Measurements from ENCODE around the gene PARD6G. TPM values are rescaled to one million over a fixed set of nuclear protein-coding genes. Genes with fewer than 3 reads are reported as not detected.

The PARD6G gene
- total and polyA plus RNA-seq, 8 donors, result 0.42 to 2.2 (median 1.2) TPM

- Histone ChIP-seq H3K27me3 (no peaks in the 10 kb centered on the region), H3K4me3 (no peak overlapping the region), H3K9me3 (no peaks in the 10 kb centered on the region), H3K27ac (no peak overlapping the region), H3K36me3 (no peaks in the 10 kb centered on the region), H3K4me1 (no peaks in the 10 kb centered on the region)
- no peak for TF ChIP-seq CTCF (IDR thresholded peaks at IDR 0.05)
- intact Hi-C loops (cut with DNase I), result no loop called here
- 79 to 81% methylated on average over 7 of the region's 7 CpGs for WGBS, 2 donors
- ATAC-seq, result no peak
- DNase-seq, result no peak
- no peak for FAIRE-seq
These were observed 85.4 kb downstream of the PARD6G start for GRCh38 chr18:80161781-80162417.

- WGBS, 2 donors, result 44 to 52% methylated on average over 109 of the region's 109 CpGs
- DNase-seq, result peak in 2 of 6 donors; percentile 63 to 73
- TF ChIP-seq CTCF (IDR thresholded peaks at IDR 0.05), result peak in 2 of 4 donors; percentile 19 to 45
- H3K27ac ChIP-seq, result no peak overlapping the region
- H3K9me3 ChIP-seq, result no peaks in the 10 kb centered on the region
- peak overlapping the region in 1 of 4 donors; percentile 2 for H3K4me3 ChIP-seq
- no peak for FAIRE-seq
- no peaks in the 10 kb centered on the region for H3K36me3 ChIP-seq
- intact Hi-C loops (cut with DNase I), result loop anchor here in 1 of 3 donors (10.0 kb wide), 1 partner anchor 225 kb away; no protein-coding TSS in a partner anchor
- H3K4me1 ChIP-seq, result no peaks in the 10 kb centered on the region
- ATAC-seq, result peak; percentile 51 to 92 (median 68)
- no peaks in the 10 kb centered on the region for H3K27me3 ChIP-seq
These were observed 87.3 kb downstream of the PARD6G start for GRCh38 chr18:80159713-80160636.

GRCh38 chr18:80158365-80158764 is 88.9 kb downstream of the PARD6G start:
- Histone ChIP-seq H3K27me3 (no peaks in the 10 kb centered on the region), H3K27ac (no peak overlapping the region), H3K36me3 (no peaks in the 10 kb centered on the region), H3K4me1 (no peaks in the 10 kb centered on the region), H3K9me3 (no peaks in the 10 kb centered on the region), H3K4me3 (no peak overlapping the region)
- ATAC-seq (no peak), FAIRE-seq (no peak), DNase-seq (no peak)
- intact Hi-C loops (cut with DNase I), result loop anchor here in 1 of 3 donors (10.0 kb wide), 1 partner anchor 224 kb away; no protein-coding TSS in a partner anchor
- 61 to 65% methylated on average over 5 of the region's 5 CpGs for WGBS, 2 donors
- TF ChIP-seq CTCF (IDR thresholded peaks at IDR 0.05), result no peak

DNA sequence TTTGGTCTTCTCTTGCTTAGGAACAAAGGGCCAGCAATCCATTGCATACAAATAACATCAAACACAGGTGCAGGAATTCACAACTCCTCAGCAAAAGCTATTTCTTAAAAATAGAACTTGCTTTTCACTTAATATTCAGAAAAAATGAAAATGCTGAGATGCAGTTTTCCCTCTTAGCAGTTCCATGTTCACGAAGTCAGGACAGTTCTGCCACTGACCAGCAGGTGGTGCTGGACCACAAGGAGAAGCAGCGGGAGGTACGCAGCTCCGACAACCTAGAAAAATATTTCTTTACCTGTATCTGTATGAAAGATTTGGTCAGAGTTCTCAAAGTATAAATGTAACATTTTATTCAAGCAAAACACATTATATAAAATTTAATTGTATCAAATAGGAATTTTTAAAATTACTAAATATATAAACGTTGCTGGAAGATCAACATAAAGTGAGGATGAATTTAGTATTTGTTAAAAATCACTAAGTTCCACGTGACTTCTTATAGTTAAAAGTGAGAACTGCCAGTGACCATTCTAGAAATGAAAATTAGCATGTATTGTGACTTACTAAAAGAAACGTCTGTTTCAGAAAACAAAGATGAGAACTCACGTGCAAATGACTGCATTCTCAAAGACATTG is 89.5 kb downstream of the PARD6G start:
- H3K27ac ChIP-seq, result no peak overlapping the region
- no peaks in the 10 kb centered on the region for H3K9me3 ChIP-seq
- peak in 5 of 6 donors; percentile 56 to 92 (median 81) for DNase-seq
- H3K4me1 ChIP-seq, result no peaks in the 10 kb centered on the region
- 28 to 39% methylated on average over 8 of the region's 8 CpGs for WGBS, 2 donors
- H3K4me3 ChIP-seq, result no peak overlapping the region
- H3K36me3 ChIP-seq, result no peaks in the 10 kb centered on the region
- FAIRE-seq, result peak; percentile 94
- TF ChIP-seq CTCF (IDR thresholded peaks at IDR 0.05), result peak; percentile 81 to 97 (median 95)
- H3K27me3 ChIP-seq, result no peaks in the 10 kb centered on the region
- peak; percentile 72 to 90 (median 88) for ATAC-seq
- intact Hi-C loops (cut with DNase I), result loop anchor here in 1 of 3 donors (10.0 kb wide), 1 partner anchor 223 kb away; no protein-coding TSS in a partner anchor

All from pancreas (tissue), 10 donors.